ENCODE data around the gene SORCS3. TPM values are rescaled to one million over a fixed set of nuclear protein-coding genes. Genes with fewer than 3 reads are reported as not detected.

Gene SORCS3
- total RNA-seq, 2 donors from 2014 or later = 0.68 TPM; not detected in 1

- H3K27ac Mint-ChIP-seq = no peak overlapping the region
- no peaks in the 10 kb centered on the region for H3K4me1 ChIP-seq (ENCODE audit: control insufficient read depth, insufficient read depth, low read length)
- H3K36me3 Mint-ChIP-seq (ENCODE audit: low read depth) = no peaks in the 10 kb centered on the region
- no peaks in the 10 kb centered on the region for H3K27me3 Mint-ChIP-seq (ENCODE audit: insufficient read depth)
- no peak overlapping the region for H3K4me3 Mint-ChIP-seq
- no peak overlapping the region for H3K9ac ChIP-seq (ENCODE audit: extremely low read depth, low read length, poor library complexity, severe bottlenecking)
- no peak for DNase-seq
- 88 to 100% methylated on average over 1 of the region's 1 CpG for WGBS, 2 experiments (ENCODE audit: insufficient coverage in 1 of 2, insufficient read length in 1 of 2)
- no peaks in the 10 kb centered on the region for H3K27me3 ChIP-seq (ENCODE audit: control insufficient read depth, insufficient read depth, low read length, poor library complexity, severe bottlenecking)
- no peak overlapping the region for H3K27ac ChIP-seq (ENCODE audit: low read depth, low read length)
- TF ChIP-seq CTCF (conservative IDR thresholded peaks at IDR 0.05) = no peak
- H3K4me1 Mint-ChIP-seq = peaks cover 2% of the 10 kb centered on the region
- H3K36me3 ChIP-seq (ENCODE audit: control insufficient read depth, insufficient read depth, low read length) = no peaks in the 10 kb centered on the region
- H3K9me3 Mint-ChIP-seq = no peaks in the 10 kb centered on the region
- H3K9me3 ChIP-seq (ENCODE audit: control insufficient read depth, low read length) = no peaks in the 10 kb centered on the region
- no peak overlapping the region for H3K4me3 ChIP-seq (ENCODE audit: low read length)
These were observed 388.2 kb downstream of the SORCS3 start for GRCh38 chr10:105029286-105029685.

- Mint-ChIP-seq H3K4me3 (no peak overlapping the region), H3K4me1 (no peaks in the 10 kb centered on the region), H3K27me3 (ENCODE audit: insufficient read depth) (no peaks in the 10 kb centered on the region), H3K27ac (no peak overlapping the region), H3K36me3 (ENCODE audit: low read depth) (no peaks in the 10 kb centered on the region), H3K9me3 (no peaks in the 10 kb centered on the region)
- TF ChIP-seq CTCF (conservative IDR thresholded peaks at IDR 0.05) = no peak
- Histone ChIP-seq H3K27me3 (ENCODE audit: control insufficient read depth, insufficient read depth, low read length, poor library complexity, severe bottlenecking) (no peaks in the 10 kb centered on the region), H3K27ac (ENCODE audit: low read depth, low read length) (no peak overlapping the region), H3K4me1 (ENCODE audit: control insufficient read depth, insufficient read depth, low read length) (no peaks in the 10 kb centered on the region), H3K9ac (ENCODE audit: extremely low read depth, low read length, poor library complexity, severe bottlenecking) (no peak overlapping the region), H3K36me3 (ENCODE audit: control insufficient read depth, insufficient read depth, low read length) (no peaks in the 10 kb centered on the region), H3K9me3 (ENCODE audit: control insufficient read depth, low read length) (no peaks in the 10 kb centered on the region), H3K4me3 (ENCODE audit: low read length) (no peak overlapping the region)
- DNase-seq = no peak
These were observed 395.9 kb downstream of the SORCS3 start for GRCh38 chr10:105037022-105037421.

- Mint-ChIP-seq H3K36me3 (ENCODE audit: low read depth) (no peaks in the 10 kb centered on the region), H3K9me3 (no peaks in the 10 kb centered on the region), H3K4me3 (no peak overlapping the region), H3K4me1 (no peaks in the 10 kb centered on the region), H3K27me3 (ENCODE audit: insufficient read depth) (no peaks in the 10 kb centered on the region), H3K27ac (no peak overlapping the region)
- no peaks in the 10 kb centered on the region for H3K9me3 ChIP-seq (ENCODE audit: control insufficient read depth, low read length)
- no peaks in the 10 kb centered on the region for H3K27me3 ChIP-seq (ENCODE audit: control insufficient read depth, insufficient read depth, low read length, poor library complexity, severe bottlenecking)
- no peak overlapping the region for H3K4me3 ChIP-seq (ENCODE audit: low read length)
- 86% methylated on average over 1 of the region's 1 CpG; no CpG with 5 or more reads in 1 of the 2 experiments for WGBS, 2 experiments (ENCODE audit: insufficient coverage in 1 of 2, insufficient read length in 1 of 2)
- H3K27ac ChIP-seq (ENCODE audit: low read depth, low read length) = no peak overlapping the region
- H3K4me1 ChIP-seq (ENCODE audit: control insufficient read depth, insufficient read depth, low read length) = no peaks in the 10 kb centered on the region
- no peaks in the 10 kb centered on the region for H3K36me3 ChIP-seq (ENCODE audit: control insufficient read depth, insufficient read depth, low read length)
- no peak for TF ChIP-seq CTCF (conservative IDR thresholded peaks at IDR 0.05)
- H3K9ac ChIP-seq (ENCODE audit: extremely low read depth, low read length, poor library complexity, severe bottlenecking) = no peak overlapping the region
- DNase-seq = no peak
These were observed 400.9 kb downstream of the SORCS3 start for GRCh38 chr10:105041956-105042355.

Data from endodermal cell (in vitro differentiated cells).